K562 (cell line): ENCODE results near the gene ZC3H10. TPM values are rescaled to one million over a fixed set of nuclear protein-coding genes. Genes with fewer than 3 reads are reported as not detected.

Experiments used
- CBFB ChIP-seq: sonication (generic); formaldehyde crosslinking; IDR thresholded peaks from 2 replicates; pipeline ENCODE4 v1.4.0; 2020; ENCODE audit warnings: mild to moderate bottlenecking, missing genetic modification reagents
- CGGBP1 ChIP-seq: fragments of 250-450 bp; sonication (Bioruptor Pico); IDR thresholded peaks from 2 replicates; pipeline ENCODE4 v1.9.0; 2021; ENCODE audit warnings: mild to moderate bottlenecking
- ELF1 ChIP-seq: fragments of 200-800 bp; sonication (Bioruptor generic); IDR thresholded peaks from 2 replicates; pipeline ENCODE4 v1.6.1; 2016; ENCODE audit warnings: missing genetic modification characterization, missing compliant biosample characterization
- GTF2A2 ChIP-seq: IDR thresholded peaks from 2 replicates; pipeline ENCODE4 v1.6.1; 2016; ENCODE audit warnings: mild to moderate bottlenecking, missing genetic modification characterization, missing compliant biosample characterization
- GTF3C2 ChIP-seq: IDR thresholded peaks from 3 replicates; pipeline ENCODE4 v1.6.1; 2011; ENCODE audit warnings: borderline replicate concordance, mild to moderate bottlenecking, moderate library complexity; ENCODE audit not compliant: insufficient read length; ENCODE audit errors: extremely low read depth
- HDAC8 ChIP-seq: fragments of 450-650 bp; IDR thresholded peaks from 2 replicates; pipeline ENCODE4 v1.6.1; 2016; ENCODE audit warnings: mild to moderate bottlenecking, missing genetic modification characterization, moderate library complexity, missing compliant biosample characterization
- PCBP1 ChIP-seq: fragments of 200-400 bp; formaldehyde crosslinking; IDR thresholded peaks from 2 replicates; pipeline ENCODE4 v1.6.1; 2018; ENCODE audit warnings: mild to moderate bottlenecking, low read depth, low read length; ENCODE audit not compliant: poor library complexity, severe bottlenecking
- POLR2AphosphoS2 ChIP-seq: IDR thresholded peaks from 2 replicates; pipeline ENCODE4 v1.6.1; 2012; ENCODE audit warnings: low read length, improper control_type of control experiment
- POLR2B ChIP-seq: fragments of 450-650 bp; IDR thresholded peaks from 2 replicates; pipeline ENCODE4 v1.6.1; 2018; ENCODE audit warnings: low read depth; ENCODE audit not compliant: partially characterized antibody
- ZBTB40 ChIP-seq, 2 experiments: fragments of 450-650 bp in 1 of 2; sonication (generic) in 1 of 2; formaldehyde crosslinking in 1 of 2; IDR thresholded peaks; 2 replicates each; pipeline versions ENCODE4 v1.7.1 to v1.9.0; 2016 to 2022; ENCODE audit warnings: inconsistent platforms in 1 of 2, mild to moderate bottlenecking in 1 of 2, missing genetic modification reagents in 1 of 2
- ZNF174 ChIP-seq: fragments of 250-450 bp; sonication (Bioruptor Pico); IDR thresholded peaks from 2 replicates; pipeline ENCODE4 v1.4.0; 2020; ENCODE audit warnings: mild to moderate bottlenecking
- polyA plus RNA-seq, 8 experiments: library from polyadenylated mRNA; depleted of rRNA in 4 of 8; stranded (reverse) in 5 of 8; unstranded in 3 of 8; fragments of >200 nt; fragmentation: Nextera tagmentation in 2 of 8; fragmentation: Illumina TruSeq in 1 of 8; extraction: Ambion mirVana in 2 of 8; extraction: Trizol in 1 of 8; gene quantifications; 2 replicates each; pipeline versions ENCODE4 v1.2.1 to v1.2.3, GENCODE V29; 2011 to 2014; ENCODE audit warnings: inconsistent platforms in 1 of 8, missing spikeins in 1 of 8
- total RNA-seq, 7 experiments: library from RNA; depleted of rRNA in 6 of 7; stranded (reverse); fragments of >200 nt in 6 of 7; fragmentation: Illumina TruSeq in 2 of 7; extraction: Trizol in 2 of 7; gene quantifications; 2 replicates each; pipeline versions ENCODE4 v1.2.1 to v1.2.3, GENCODE V29; 2011 to 2021; ENCODE audit warnings: low replicate concordance in 1 of 7

The ZC3H10 gene
- total and polyA plus RNA-seq, 9 of the 15 experiments (the other 6 are each of a cell fraction or from before 2014, with no cell fraction given): 0.31 to 4.1 (median 1.6) TPM

- TF ChIP-seq ZBTB40 (IDR thresholded peaks at IDR 0.05) (peak; percentile 99), ZBTB40 (CRISPR knock-in tag; IDR thresholded peaks at IDR 0.05) (no peak), ELF1 (peak; percentile 99), CGGBP1 (peak; percentile 63; the same call in 1 of the 2 replicates), ZNF174 (CRISPR knock-in tag) (no peak; the same call in 1 of the 2 replicates), HDAC8 (peak; percentile 49; the same call in 1 of the 2 replicates), CBFB (CRISPR knock-in tag) (no peak), PCBP1 (no peak), GTF3C2 (no peak), POLR2AphosphoS2 (peak; percentile 100), GTF2A2 (no peak), POLR2B (peak; percentile 98)
These were observed at the start of gene ZC3H10 (continued) for GRCh38 chr12:56117778-56118687.
